Adipocyte (in vitro differentiated cells): ENCODE data around the gene TENM4.

Source experiments
- DNase-seq: peaks from one replicate; pipeline ENCODE4 v3.0.0-alpha.2; 2015; ENCODE audit warnings: low read depth
- H3K27me3 ChIP-seq: replicated peaks from 2 replicates; pipeline ENCODE4 v1.7.0; 2013; ENCODE audit warnings: mild to moderate bottlenecking, low read length, moderate library complexity; ENCODE audit not compliant: control insufficient read depth, insufficient read depth
- H3K36me3 ChIP-seq: 2 replicates; pipeline ENCODE4 v1.7.0; 2013; ENCODE audit warnings: low read length, mild to moderate bottlenecking, moderate library complexity; ENCODE audit not compliant: control insufficient read depth, insufficient read depth, severe bottlenecking
- H3K4me1 ChIP-seq: 2 replicates; pipeline ENCODE4 v1.7.0; 2013; ENCODE audit warnings: mild to moderate bottlenecking, low read length, moderate library complexity; ENCODE audit not compliant: control insufficient read depth, insufficient read depth
- H3K4me3 ChIP-seq: 2 replicates; pipeline ENCODE4 v1.7.0; 2013; ENCODE audit warnings: mild to moderate bottlenecking, low read length, moderate library complexity
- H3K9ac ChIP-seq: 2 replicates; pipeline ENCODE4 v1.7.0; 2013; ENCODE audit warnings: mild to moderate bottlenecking, low read length, moderate library complexity
- H3K9me3 ChIP-seq: 2 replicates; pipeline ENCODE4 v1.7.0; 2013; ENCODE audit warnings: mild to moderate bottlenecking, low read length, moderate library complexity; ENCODE audit not compliant: control insufficient read depth

TENM4 gene

DNA sequence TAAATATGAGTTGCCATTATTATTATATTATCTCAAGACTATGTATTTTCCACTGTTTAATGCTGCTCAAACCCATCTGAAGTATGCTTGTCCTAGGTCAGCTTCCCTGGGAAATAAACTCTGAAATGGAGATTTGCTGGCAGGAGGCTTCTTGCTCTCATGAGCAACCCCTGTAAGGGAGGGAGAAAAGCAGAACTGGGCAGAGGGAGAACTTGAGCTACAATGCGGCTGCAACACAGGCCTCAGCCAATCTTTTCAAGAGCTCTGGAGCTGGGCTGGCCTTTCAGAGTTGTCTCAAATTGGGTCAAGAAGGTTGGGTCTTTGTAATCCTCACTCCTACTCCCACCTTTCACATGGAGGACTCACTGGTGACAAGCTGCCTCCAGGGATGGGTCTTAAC is 412.6 kb downstream of the TENM4 start:
- H3K9me3 ChIP-seq, result no peaks in the 10 kb centered on the region
- no peaks in the 10 kb centered on the region for H3K27me3 ChIP-seq
- no peak for DNase-seq
- no peak overlapping the region for H3K9ac ChIP-seq
- no peaks in the 10 kb centered on the region for H3K4me1 ChIP-seq
- no peaks in the 10 kb centered on the region for H3K36me3 ChIP-seq
- H3K4me3 ChIP-seq, result no peak overlapping the region

DNA sequence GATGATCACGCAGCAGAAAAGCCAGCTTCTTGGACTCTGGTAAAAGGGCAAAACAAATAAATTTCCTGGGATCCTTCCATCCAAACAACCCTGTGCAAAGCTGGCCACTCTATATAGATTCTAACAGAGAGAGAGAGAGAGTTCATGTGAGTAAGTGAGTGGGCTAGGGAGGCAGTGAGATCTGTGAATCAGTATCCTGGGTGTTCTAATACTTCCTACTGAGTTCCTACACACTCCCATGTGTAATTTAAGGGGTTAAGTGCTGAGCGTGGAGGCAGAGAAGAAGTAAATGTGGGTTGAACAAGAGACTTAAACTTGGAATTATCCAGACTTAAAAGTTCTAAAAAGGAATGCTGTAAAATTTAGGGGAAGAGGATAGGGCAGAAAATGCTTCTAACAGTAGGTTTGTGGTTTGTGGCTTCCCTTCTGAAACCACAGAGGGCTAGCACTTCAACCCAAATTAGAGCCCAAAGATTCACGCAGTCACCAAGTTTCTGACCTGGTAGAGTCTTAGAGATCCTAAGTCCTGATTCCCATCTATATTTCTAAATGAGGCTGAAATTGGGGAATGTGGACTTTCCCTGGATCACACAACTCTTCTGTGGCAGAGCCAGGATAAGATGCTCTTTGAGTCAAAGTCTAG is 413.9 kb downstream of the TENM4 start:
- Histone ChIP-seq H3K4me1 (no peaks in the 10 kb centered on the region), H3K9me3 (no peaks in the 10 kb centered on the region), H3K27me3 (no peaks in the 10 kb centered on the region), H3K36me3 (no peaks in the 10 kb centered on the region), H3K9ac (no peak overlapping the region), H3K4me3 (no peak overlapping the region)
- DNase-seq, result no peak

DNA sequence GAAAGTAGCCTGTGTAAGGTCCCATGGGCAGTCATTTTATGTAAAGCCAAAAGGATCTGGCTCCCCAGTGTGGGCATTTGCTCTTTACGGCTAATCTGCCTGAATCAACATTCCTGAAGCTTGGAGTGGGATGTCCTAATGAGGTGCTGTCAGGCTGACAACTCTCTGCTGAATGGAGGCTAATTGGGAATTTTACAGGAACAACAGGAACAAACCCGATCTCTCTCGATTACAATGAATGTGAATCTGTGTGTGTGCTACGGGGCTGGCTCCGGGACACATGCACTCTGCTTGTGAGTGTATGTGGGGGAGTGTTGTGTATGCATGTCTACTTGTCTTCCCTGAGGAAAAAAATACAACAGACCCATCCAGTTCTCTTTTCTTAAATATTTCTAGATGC is 415.2 kb downstream of the TENM4 start:
- DNase-seq, result no peak
- Histone ChIP-seq H3K27me3 (no peaks in the 10 kb centered on the region), H3K36me3 (no peaks in the 10 kb centered on the region), H3K9ac (no peak overlapping the region), H3K4me1 (no peaks in the 10 kb centered on the region), H3K4me3 (no peak overlapping the region), H3K9me3 (no peaks in the 10 kb centered on the region)

DNA sequence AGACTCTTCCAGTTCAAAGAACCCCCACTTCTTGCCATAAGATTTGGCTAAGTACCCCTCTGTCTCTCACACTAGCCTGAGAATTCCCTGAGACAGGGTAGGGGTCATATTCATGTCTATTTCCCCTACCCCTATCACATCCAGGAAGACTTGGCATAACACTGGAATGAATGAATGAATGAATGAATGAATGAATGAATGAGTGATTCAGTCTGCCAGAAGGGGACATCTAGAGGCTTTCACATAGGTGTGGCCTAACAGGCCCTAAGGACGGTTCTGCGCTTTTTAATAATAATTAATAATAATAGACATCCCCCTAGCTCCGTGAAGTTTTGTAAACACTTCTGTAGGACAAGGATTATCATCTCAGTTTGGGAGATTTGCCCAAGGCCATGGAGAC is 415.7 kb downstream of the TENM4 start:
- no peaks in the 10 kb centered on the region for H3K9me3 ChIP-seq
- no peak overlapping the region for H3K9ac ChIP-seq
- H3K36me3 ChIP-seq, result no peaks in the 10 kb centered on the region
- DNase-seq, result no peak
- H3K27me3 ChIP-seq, result no peaks in the 10 kb centered on the region
- H3K4me3 ChIP-seq, result no peak overlapping the region
- H3K4me1 ChIP-seq, result no peaks in the 10 kb centered on the region

DNA sequence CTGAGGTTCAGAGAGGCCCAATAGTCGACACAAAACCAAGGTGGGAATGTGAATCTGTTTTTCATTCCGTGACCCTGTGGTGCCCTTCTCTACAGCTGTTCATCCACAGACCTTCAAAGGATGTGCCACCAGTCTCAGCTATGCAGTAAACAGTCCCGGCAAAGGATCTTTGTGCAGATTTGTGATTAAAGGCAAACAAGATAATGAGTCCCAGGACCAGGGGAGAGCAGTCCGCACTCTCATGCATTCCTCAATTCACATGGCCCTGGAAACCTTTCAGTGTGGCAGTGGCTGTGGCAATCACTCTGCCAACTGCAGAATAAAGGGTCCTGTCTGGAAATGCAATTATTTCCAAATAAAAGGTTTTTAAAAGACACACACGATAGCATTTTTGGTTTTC is 418.6 kb downstream of the TENM4 start:
- no peaks in the 10 kb centered on the region for H3K9me3 ChIP-seq
- no peak for DNase-seq
- H3K4me3 ChIP-seq, result no peak overlapping the region
- no peaks in the 10 kb centered on the region for H3K36me3 ChIP-seq
- peaks cover 10% of the 10 kb centered on the region for H3K4me1 ChIP-seq
- H3K9ac ChIP-seq, result no peak overlapping the region
- no peaks in the 10 kb centered on the region for H3K27me3 ChIP-seq

DNA sequence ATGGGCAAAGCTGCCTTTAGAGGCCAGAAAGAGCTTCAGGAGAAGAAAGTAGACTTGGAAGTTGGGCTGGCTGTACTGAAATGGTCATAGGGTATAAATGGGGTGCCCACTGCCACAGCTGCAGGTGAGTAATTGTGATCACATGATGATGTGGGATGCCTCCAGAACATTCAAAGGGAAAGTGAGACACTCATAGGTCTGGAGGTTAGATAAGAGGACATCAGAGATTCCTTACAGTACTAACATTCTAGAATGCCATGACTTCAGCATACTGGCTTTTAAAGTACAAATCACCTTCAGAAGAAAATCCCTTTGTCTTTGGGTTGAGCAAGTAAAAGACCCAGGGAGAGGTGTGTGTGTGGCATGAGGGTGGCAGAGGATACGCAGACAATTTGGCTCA is 419.2 kb downstream of the TENM4 start:
- H3K36me3 ChIP-seq, result no peaks in the 10 kb centered on the region
- H3K9me3 ChIP-seq, result no peaks in the 10 kb centered on the region
- no peak for DNase-seq
- no peaks in the 10 kb centered on the region for H3K27me3 ChIP-seq
- peaks cover 10% of the 10 kb centered on the region for H3K4me1 ChIP-seq
- no peak overlapping the region for H3K4me3 ChIP-seq
- H3K9ac ChIP-seq, result no peak overlapping the region

DNA sequence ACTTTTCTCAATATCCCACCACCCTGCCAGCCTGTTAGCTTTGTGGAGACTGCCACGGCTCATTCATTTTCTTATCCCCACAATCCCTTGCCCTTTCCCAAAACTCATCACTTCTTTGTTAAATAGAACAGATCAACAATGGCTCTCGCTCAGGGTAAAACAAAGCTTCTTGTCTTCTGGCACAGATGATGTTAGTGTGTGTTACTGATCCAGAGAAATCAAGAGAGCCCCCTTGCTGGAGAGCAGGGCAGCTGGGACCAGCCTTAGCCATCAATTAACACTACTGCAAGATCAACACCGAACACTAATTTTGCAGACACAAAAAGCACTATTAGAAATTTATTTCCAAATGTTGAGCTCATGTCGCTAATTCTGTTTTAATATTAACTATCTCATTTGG is 420.9 kb downstream of the TENM4 start:
- Histone ChIP-seq H3K4me3 (no peak overlapping the region), H3K36me3 (no peaks in the 10 kb centered on the region), H3K9ac (no peak overlapping the region), H3K27me3 (no peaks in the 10 kb centered on the region), H3K9me3 (no peaks in the 10 kb centered on the region), H3K4me1 (peaks cover 10% of the 10 kb centered on the region)
- no peak for DNase-seq

DNA sequence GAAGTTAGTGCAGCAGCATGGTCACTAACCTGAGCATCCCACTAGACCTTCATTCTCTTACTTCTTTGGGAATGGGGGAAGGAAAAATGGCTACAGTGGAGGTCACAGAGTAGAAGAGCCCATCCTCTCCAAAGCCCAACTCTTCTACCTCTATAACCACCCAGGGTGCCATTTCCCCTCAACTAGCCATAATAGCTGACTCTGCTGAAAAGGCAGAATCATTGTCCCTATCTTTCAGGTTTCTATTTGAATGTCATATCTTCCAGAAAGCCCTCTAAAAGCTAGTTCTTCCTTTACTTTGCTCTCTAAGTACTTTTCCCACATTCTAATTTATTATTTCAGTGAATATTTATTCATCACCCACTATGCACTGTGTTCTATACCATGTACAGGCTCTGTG is 421.6 kb downstream of the TENM4 start:
- Histone ChIP-seq H3K27me3 (no peaks in the 10 kb centered on the region), H3K9ac (no peak overlapping the region), H3K4me3 (no peak overlapping the region), H3K4me1 (peaks cover 10% of the 10 kb centered on the region), H3K9me3 (no peaks in the 10 kb centered on the region), H3K36me3 (no peaks in the 10 kb centered on the region)
- DNase-seq, result no peak

DNA sequence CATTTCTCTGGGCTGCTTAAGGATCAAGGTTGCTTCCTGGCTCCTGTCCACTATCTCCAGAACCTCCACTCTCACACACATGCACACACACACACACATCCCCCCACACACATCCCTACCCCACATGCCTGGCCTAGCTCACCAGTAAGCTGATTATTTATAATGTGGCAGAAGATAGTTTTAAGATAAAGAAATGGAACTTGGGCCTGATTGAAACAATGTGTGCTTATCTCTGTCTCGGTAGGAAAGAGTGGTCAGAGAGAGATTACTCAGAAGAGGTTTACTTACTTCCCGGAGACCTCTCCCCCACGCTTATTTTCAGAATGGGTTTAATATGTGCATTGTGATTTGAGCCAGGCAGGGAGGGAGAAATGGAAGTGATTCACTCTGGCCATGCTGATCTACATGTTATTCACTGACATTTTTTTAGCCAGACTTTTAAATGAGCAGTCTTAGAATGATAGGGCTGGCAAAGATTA is 422.4 kb downstream of the TENM4 start:
- Histone ChIP-seq H3K36me3 (no peaks in the 10 kb centered on the region), H3K9me3 (no peaks in the 10 kb centered on the region), H3K9ac (no peak overlapping the region), H3K4me3 (no peak overlapping the region), H3K4me1 (peaks cover 10% of the 10 kb centered on the region), H3K27me3 (no peaks in the 10 kb centered on the region)
- DNase-seq, result peak; percentile 71

DNA sequence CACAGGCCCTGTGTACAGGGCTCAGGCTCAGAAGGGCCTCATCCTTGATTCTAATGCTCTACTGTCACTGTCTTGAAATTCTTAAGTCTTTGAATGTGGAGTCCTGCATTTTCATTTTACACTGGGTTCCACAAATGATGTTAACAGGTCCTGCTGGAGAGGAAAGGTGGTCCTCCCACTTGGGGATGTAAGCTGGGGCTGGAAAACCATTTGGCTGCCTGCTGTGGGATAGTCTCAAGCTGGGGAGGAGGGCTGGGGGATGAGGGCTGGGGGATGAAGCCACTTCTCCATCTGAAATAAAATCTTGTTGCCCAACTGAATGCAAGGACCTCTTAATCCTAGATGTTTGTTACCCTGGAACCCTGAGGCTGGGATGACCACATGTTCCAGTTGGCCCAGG is 423.0 kb downstream of the TENM4 start:
- no peaks in the 10 kb centered on the region for H3K9me3 ChIP-seq
- no peak overlapping the region for H3K9ac ChIP-seq
- H3K36me3 ChIP-seq, result no peaks in the 10 kb centered on the region
- no peak overlapping the region for H3K4me3 ChIP-seq
- H3K4me1 ChIP-seq, result peaks cover 10% of the 10 kb centered on the region
- DNase-seq, result peak; percentile 1
- H3K27me3 ChIP-seq, result no peaks in the 10 kb centered on the region

DNA sequence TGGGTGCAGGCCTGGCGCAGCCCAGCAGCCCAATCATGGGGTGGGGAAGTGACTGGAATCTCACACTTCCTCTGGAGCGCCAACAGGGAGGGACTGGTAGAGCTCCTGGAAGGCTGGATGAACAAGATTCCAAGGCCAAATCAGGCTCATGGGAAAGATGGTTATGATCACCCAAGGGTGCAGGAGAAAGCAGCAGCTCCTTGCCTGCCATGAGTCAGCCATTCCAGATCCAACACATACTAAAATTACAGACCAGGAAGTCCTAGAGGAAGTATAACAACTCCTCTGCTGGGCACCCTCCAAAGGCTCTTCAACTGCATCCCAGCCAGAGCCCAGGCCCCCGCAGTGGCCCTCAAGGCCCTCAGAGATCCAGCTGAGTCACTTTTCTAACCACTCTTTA is 427.3 kb downstream of the TENM4 start:
- Histone ChIP-seq H3K27me3 (no peaks in the 10 kb centered on the region), H3K36me3 (no peaks in the 10 kb centered on the region), H3K9ac (no peak overlapping the region), H3K9me3 (no peaks in the 10 kb centered on the region), H3K4me3 (no peak overlapping the region), H3K4me1 (peaks cover 6% of the 10 kb centered on the region)
- peak; percentile 3 for DNase-seq

DNA sequence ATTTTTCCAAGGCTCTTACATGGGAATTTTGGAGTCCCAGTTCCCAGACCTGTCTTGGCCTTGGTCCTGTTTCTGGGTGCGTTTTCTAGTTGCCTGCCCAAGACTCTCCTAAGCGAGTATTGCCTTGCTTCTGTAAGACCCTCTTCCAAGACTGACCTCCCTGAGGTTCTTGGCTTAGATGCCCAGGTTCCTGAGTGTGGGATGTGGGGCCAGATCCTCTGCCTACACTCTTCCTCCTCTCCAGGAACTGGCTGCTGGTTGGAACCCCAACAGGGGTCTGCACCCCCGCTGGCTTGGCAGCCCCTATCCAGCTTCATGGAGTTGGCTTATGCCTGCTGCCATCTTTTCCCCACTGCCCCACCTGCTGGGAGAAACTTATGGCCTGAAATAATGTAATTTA is 429.5 kb downstream of the TENM4 start:
- no peak for DNase-seq
- no peaks in the 10 kb centered on the region for H3K36me3 ChIP-seq
- H3K4me1 ChIP-seq, result no peaks in the 10 kb centered on the region
- H3K4me3 ChIP-seq, result no peak overlapping the region
- no peaks in the 10 kb centered on the region for H3K9me3 ChIP-seq
- H3K27me3 ChIP-seq, result no peaks in the 10 kb centered on the region
- H3K9ac ChIP-seq, result no peak overlapping the region
